C4-2B (cell line): ENCODE data around the gene PLD1.

ENCODE experiments used
- CTCF ChIP-seq: fragments of 450-650 bp; conservative IDR thresholded peaks from 2 replicates; pipeline ENCODE4 v1.5.1; 2017; ENCODE audit warnings: mild to moderate bottlenecking
- ZFX ChIP-seq: fragments of 450-650 bp; IDR thresholded peaks from 2 replicates; pipeline ENCODE4 v1.6.1; 2017

DNA sequence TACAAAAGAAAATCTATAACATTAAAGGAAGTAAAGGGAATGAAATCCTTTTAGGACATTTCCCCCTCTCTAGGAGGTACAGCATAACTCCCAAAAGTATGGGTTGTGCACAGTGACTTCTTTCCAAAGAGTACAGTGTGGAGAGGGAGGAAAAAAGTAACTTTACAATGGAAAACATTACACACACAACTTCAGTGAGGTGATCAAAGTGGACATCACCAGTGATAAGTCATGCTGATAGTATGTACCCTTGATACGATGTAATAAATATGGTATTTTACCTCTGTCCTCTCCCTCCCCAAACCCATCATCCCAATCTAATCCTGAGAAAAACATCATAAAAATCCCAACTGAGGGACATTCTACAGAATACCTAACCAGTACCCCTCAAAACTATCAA lies 10.8 kb downstream of the PLD1 start:
- TF ChIP-seq CTCF (no peak), ZFX (no peak)
